Measurements from ENCODE around the gene C1QTNF8. TPM values are rescaled to one million over a fixed set of nuclear protein-coding genes. Genes with fewer than 3 reads are reported as not detected.
A peak's percentile ranks its signal among the peaks of the same experiment; 100 is the strongest.

The C1QTNF8 gene
- total RNA-seq, 4 donors from 2014 or later, result not detected

DNA sequence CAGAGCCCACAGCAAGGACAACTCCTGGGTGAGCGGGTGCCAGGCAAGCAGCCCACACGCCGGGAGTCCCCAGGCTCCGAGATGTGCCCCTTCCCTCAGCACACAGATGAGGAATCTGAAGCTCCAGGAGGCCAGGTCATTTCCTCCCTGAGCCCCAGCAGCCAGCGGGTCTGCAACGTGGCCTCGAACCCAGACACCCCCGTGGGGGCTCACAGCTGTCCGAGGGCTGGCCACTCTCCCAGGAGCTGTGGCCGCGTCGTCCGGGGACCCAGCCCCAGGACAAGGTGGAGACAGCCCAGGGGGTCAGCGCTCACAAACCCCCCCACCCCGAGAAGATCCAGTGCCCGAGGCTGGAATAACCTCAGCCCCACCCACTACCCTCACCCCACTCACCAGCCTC, 17.4 kb upstream of the C1QTNF8 start:
- no peak overlapping the region for H3K27ac ChIP-seq
- H3K36me3 ChIP-seq, result no peaks in the 10 kb centered on the region
- H3K4me3 ChIP-seq, result no peak overlapping the region
- peaks cover 0 to 7% (median 0%) of the 10 kb centered on the region in 4 donors for H3K4me1 ChIP-seq
- TF ChIP-seq, protein P1, sequence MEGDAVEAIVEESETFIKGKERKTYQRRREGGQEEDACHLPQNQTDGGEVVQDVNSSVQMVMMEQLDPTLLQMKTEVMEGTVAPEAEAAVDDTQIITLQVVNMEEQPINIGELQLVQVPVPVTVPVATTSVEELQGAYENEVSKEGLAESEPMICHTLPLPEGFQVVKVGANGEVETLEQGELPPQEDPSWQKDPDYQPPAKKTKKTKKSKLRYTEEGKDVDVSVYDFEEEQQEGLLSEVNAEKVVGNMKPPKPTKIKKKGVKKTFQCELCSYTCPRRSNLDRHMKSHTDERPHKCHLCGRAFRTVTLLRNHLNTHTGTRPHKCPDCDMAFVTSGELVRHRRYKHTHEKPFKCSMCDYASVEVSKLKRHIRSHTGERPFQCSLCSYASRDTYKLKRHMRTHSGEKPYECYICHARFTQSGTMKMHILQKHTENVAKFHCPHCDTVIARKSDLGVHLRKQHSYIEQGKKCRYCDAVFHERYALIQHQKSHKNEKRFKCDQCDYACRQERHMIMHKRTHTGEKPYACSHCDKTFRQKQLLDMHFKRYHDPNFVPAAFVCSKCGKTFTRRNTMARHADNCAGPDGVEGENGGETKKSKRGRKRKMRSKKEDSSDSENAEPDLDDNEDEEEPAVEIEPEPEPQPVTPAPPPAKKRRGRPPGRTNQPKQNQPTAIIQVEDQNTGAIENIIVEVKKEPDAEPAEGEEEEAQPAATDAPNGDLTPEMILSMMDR (IDR thresholded peaks at IDR 0.05), result no peak
- no peak for TF ChIP-seq POLR2A (IDR thresholded peaks at IDR 0.05)
- H3K9me3 ChIP-seq, result no peaks in the 10 kb centered on the region
- no peaks in the 10 kb centered on the region for H3K27me3 ChIP-seq
- DNase-seq, result no peak

DNA sequence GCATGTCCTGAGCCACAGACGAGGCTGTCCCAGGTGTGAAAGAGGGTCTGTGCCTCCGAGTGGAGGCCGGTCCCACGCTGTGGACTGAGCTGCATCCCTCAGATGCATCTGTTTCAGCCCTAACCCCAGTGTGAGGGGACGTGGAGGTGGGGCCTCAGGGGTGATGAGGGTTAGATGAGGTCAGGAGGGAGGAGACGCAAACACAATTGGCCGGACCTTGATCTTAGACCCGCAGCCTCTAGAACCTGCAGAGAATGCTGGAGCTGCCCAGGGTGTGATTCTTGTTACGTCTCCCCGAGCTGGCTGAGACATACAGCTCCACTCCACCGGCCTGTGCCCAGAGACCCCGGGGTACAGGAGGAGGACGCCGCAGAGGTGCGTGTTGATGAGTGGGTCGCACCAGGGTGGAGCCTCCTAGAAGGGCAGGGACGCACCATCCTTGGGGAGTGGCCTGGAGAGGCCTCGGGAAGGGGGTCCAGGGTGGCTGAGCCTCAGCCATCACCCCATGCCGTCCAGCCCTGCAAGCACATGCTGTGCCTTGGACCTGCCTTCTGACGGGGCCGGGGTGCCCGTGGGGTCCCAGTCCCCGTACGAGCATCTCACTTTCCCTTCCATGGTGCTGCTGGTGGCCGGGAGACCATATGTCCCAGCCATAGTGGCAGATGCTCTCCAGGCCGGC, 16.6 kb upstream of the C1QTNF8 start:
- H3K27me3 ChIP-seq, result no peaks in the 10 kb centered on the region
- no peaks in the 10 kb centered on the region for H3K9me3 ChIP-seq
- H3K36me3 ChIP-seq, result no peaks in the 10 kb centered on the region
- TF ChIP-seq, protein P1 (IDR thresholded peaks at IDR 0.05), result no peak
- no peak for TF ChIP-seq POLR2A (IDR thresholded peaks at IDR 0.05)
- no peak overlapping the region for H3K4me3 ChIP-seq
- no peak for DNase-seq
- no peak overlapping the region for H3K27ac ChIP-seq
- H3K4me1 ChIP-seq, result peaks cover 0 to 8% (median 0%) of the 10 kb centered on the region in 4 donors

DNA sequence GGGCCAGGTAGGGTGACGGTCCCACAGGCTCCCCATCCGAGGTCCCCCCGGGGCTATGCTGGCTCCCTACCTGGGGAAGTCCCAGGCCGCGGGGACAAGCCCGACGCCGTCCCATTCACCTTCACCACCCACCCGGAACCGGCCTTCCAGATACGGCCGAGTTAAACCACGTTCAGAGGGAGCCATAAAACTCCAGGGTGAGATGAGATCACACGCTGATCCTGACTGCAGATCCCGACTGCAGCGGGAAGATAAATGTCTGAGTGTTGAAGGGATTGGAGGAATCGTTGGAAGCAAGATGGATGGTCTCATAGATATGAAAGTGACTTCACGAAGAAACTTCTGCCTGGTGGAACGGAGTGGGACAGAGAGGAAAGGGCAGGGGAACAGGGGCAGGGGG, 13.6 kb upstream of the C1QTNF8 start:
- H3K9me3 ChIP-seq, result no peaks in the 10 kb centered on the region
- peaks cover 0 to 8% (median 0%) of the 10 kb centered on the region in 4 donors for H3K4me1 ChIP-seq
- DNase-seq, result no peak
- H3K36me3 ChIP-seq, result no peaks in the 10 kb centered on the region
- TF ChIP-seq, protein P1 (IDR thresholded peaks at IDR 0.05), result no peak
- TF ChIP-seq POLR2A (IDR thresholded peaks at IDR 0.05), result no peak
- no peaks in the 10 kb centered on the region for H3K27me3 ChIP-seq
- no peak overlapping the region for H3K4me3 ChIP-seq
- H3K27ac ChIP-seq, result no peak overlapping the region

- no peak overlapping the region for H3K4me3 ChIP-seq
- DNase-seq, result peak in 1 of 3 donors; percentile 62
- TF ChIP-seq POLR2A (IDR thresholded peaks at IDR 0.05), result no peak
- TF ChIP-seq, protein P1 (IDR thresholded peaks at IDR 0.05), result no peak
- H3K4me1 ChIP-seq, result peaks cover 0 to 8% (median 0%) of the 10 kb centered on the region in 4 donors
- no peak overlapping the region for H3K27ac ChIP-seq
- H3K36me3 ChIP-seq, result no peaks in the 10 kb centered on the region
- no peaks in the 10 kb centered on the region for H3K9me3 ChIP-seq
- H3K27me3 ChIP-seq, result peaks cover 0 to 2% of the 10 kb centered on the region in 2 donors
These were observed 12.5 kb upstream of the C1QTNF8 start for GRCh38 chr16:1108299-1109252.

- DNase-seq, result no peak
- H3K9me3 ChIP-seq, result no peaks in the 10 kb centered on the region
- H3K4me3 ChIP-seq, result no peak overlapping the region
- peaks cover 0 to 14% (median 6%) of the 10 kb centered on the region in 4 donors for H3K4me1 ChIP-seq
- no peaks in the 10 kb centered on the region for H3K36me3 ChIP-seq
- peaks cover 0 to 8% of the 10 kb centered on the region in 2 donors for H3K27me3 ChIP-seq
- H3K27ac ChIP-seq, result no peak overlapping the region
- TF ChIP-seq, protein P1 (IDR thresholded peaks at IDR 0.05), result no peak
- TF ChIP-seq POLR2A (IDR thresholded peaks at IDR 0.05), result no peak
These were observed 11.7 kb upstream of the C1QTNF8 start for GRCh38 chr16:1107731-1108130.

Measured in Peyer's patch (tissue), 4 donors.